ENCODE data around the gene ZNF92.
A peak's percentile ranks its signal among the peaks of the same experiment; 100 is the strongest.

The ZNF92 gene

DNA sequence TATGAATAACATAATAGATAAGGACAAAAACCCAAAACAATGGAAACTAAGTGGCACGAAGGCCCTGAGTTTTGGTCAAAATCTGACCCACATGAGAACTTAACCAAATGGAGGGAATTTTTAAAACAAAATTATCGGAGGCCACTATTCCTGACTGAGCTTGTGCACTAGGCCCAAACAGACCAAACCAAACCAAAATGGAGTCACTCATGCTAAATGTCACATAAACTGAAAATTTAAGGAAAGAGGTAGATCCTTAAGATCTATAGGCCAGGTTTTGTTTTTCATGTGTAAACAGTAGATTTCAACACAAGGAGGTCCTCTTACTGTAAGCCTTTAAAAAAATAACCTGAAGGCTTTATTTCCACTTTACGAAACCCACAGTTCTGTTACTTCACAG is 3.8 kb upstream of the ZNF92 start:
- DNase-seq (ENCODE audit: low read depth in 2 of 2): no peak
- H3K4me3 ChIP-seq (replicated peaks in 1 of 2; ENCODE audit: low read depth in 2 of 2, low read length in 2 of 2): no peak overlapping the region
- TF ChIP-seq, protein P1, sequence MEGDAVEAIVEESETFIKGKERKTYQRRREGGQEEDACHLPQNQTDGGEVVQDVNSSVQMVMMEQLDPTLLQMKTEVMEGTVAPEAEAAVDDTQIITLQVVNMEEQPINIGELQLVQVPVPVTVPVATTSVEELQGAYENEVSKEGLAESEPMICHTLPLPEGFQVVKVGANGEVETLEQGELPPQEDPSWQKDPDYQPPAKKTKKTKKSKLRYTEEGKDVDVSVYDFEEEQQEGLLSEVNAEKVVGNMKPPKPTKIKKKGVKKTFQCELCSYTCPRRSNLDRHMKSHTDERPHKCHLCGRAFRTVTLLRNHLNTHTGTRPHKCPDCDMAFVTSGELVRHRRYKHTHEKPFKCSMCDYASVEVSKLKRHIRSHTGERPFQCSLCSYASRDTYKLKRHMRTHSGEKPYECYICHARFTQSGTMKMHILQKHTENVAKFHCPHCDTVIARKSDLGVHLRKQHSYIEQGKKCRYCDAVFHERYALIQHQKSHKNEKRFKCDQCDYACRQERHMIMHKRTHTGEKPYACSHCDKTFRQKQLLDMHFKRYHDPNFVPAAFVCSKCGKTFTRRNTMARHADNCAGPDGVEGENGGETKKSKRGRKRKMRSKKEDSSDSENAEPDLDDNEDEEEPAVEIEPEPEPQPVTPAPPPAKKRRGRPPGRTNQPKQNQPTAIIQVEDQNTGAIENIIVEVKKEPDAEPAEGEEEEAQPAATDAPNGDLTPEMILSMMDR (IDR thresholded peaks at IDR 0.05; ENCODE audit: low read depth, low read length): no peak

DNA sequence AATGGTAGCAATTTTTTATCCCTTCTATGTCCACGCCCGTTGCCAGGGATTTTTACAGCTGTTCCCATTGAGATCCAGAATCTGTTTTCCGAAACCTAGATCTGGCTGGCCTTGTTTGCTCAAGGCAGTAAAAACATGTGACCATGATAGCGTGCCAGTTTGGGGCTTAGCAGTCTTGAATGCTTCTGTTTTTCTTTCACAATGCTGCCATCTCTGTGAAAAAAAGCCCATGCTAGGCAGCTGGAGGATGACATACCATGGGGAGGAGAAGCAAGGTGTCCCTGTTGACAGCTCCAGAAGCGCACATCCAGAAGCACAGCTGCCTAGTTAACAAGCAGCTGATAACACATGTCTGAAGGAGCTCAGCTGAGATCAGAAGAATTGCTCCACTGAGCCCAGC is 2.2 kb upstream of the ZNF92 start:
- TF ChIP-seq, protein P1 (IDR thresholded peaks at IDR 0.05; ENCODE audit: low read depth, low read length): no peak
- no peak overlapping the region for H3K4me3 ChIP-seq (replicated peaks in 1 of 2; ENCODE audit: low read depth in 2 of 2, low read length in 2 of 2)
- DNase-seq (ENCODE audit: low read depth in 2 of 2): peak; percentile 5 to 46

DNA sequence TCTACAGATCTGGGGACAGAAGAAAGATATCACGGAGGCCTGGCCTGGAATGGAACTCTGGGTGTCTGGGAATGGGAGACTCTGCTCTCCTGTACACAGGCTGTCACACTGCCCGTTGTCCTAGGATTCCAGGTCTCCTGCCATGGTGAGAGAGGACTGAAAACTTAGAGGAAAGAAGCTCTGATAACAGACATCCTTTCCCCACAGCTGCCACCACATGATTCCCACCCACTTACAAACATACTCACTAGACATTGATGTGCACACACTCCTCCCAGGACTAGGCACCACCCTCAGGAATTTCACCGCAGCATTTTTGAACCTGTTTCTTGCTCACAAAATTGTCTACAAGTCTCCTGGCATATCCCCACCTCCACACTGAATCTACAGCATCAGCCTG is 5.7 kb downstream of the ZNF92 start:
- no peak overlapping the region for H3K4me3 ChIP-seq (replicated peaks in 1 of 2; ENCODE audit: low read depth in 2 of 2, low read length in 2 of 2)
- DNase-seq (ENCODE audit: low read depth in 2 of 2): peak; percentile 41 to 46
- TF ChIP-seq, protein P1 (IDR thresholded peaks at IDR 0.05; ENCODE audit: low read depth, low read length): no peak

DNA sequence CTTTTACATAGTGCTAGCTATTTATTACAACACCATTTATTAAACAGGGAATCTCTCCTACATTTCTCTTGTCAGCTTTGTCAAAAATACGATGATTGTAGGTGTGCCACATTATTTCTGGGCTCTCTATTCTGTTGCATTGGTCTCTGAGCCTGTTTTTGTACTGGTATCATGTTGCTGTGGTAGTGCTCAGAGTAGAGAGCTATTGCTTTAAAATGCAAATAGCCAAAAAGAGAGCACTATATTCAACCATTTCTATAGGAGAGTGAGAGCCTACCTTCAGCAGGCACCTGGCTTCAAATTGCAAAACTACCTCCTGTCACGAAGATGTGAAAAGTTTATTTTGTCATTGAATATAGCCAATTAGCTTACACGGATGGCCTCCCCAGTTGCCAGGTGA is 8.1 kb downstream of the ZNF92 start:
- TF ChIP-seq, protein P1 (IDR thresholded peaks at IDR 0.05; ENCODE audit: low read depth, low read length): no peak
- no peak overlapping the region for H3K4me3 ChIP-seq (replicated peaks in 1 of 2; ENCODE audit: low read depth in 2 of 2, low read length in 2 of 2)

DNA sequence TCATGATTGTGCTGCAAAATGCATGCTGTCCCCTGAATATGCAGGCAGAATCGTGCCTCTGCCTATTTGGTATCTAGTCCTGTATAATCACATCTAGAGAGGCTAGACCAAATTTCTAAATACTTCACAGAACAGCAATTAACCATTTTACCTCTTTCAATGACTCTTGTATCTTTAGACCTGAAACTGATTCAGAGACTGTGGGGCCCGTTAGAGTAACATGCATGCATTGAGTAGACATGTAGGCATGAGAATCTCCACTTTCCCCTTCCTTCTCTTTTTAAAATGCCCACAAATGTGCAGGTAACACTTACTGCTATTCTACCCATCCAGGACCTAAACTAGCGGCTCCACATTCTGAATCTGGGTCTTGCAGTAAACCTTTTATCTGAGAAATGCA is 8.8 kb downstream of the ZNF92 start:
- no peak for DNase-seq (ENCODE audit: low read depth in 2 of 2)
- TF ChIP-seq, protein P1 (IDR thresholded peaks at IDR 0.05; ENCODE audit: low read depth, low read length): no peak

More for the DNA sequence above, 8.1 kb downstream of the ZNF92 start:
- no peak for DNase-seq (ENCODE audit: low read depth in 2 of 2)

DNA sequence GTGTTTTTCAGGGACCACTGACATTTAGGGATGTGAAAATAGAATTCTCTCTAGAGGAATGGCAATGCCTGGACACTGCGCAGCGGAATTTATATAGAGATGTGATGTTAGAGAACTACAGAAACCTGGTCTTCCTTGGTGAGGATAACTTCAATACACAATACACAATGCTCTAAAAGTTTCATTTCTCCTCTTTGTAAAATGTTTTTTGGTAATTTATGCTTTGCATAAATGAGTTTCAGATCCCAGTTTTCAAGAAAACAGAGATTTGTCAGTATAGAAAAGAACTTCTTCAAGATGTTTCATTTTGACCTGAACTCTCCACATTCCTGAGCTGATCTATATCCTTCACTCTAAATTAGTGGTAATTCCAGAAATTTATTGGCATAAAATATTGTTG is 14.2 kb downstream of the ZNF92 start:
- TF ChIP-seq, protein P1 (IDR thresholded peaks at IDR 0.05; ENCODE audit: low read depth, low read length): no peak
- no peak overlapping the region for H3K4me3 ChIP-seq (replicated peaks in 1 of 2; ENCODE audit: low read depth in 2 of 2, low read length in 2 of 2)
- DNase-seq (ENCODE audit: low read depth in 2 of 2): no peak

More for the DNA sequence above, 8.8 kb downstream of the ZNF92 start:
- no peak overlapping the region for H3K4me3 ChIP-seq (replicated peaks in 1 of 2; ENCODE audit: low read depth in 2 of 2, low read length in 2 of 2)

DNA sequence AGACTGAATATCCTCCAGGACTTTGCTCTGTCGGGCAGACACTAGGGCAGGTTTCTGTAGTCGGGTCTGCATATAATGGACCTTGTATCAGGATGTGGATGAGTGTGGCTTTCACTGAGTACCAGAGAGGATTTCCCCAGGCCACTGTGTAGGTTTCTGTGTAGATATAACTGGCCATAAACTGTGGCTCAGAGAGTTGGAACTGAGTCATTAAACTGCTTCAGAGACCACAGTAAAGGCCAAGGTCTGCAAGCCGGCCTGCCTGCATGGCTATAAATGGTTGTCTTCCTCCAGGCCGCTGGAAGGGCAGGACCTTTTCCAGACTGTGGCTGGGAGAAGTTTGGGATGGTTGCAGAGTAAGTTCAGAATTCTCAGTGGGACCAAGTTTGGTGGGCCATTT is 16.9 kb downstream of the ZNF92 start:
- no peak for DNase-seq (ENCODE audit: low read depth in 2 of 2)

More for the DNA sequence above, 16.9 kb downstream of the ZNF92 start:
- TF ChIP-seq, protein P1 (IDR thresholded peaks at IDR 0.05; ENCODE audit: low read depth, low read length): no peak
- H3K4me3 ChIP-seq (replicated peaks in 1 of 2; ENCODE audit: low read depth in 2 of 2, low read length in 2 of 2): no peak overlapping the region
